GM10266 (cell line): ENCODE measurements around the gene MRPL23.
A peak's percentile ranks its signal among the peaks of the same experiment; 100 is the strongest.

Experiments
- DNase-seq: peaks from one replicate; pipeline ENCODE4 v3.0.0; 2012; ENCODE audit errors: extremely low spot score
- CTCF ChIP-seq: IDR thresholded peaks from 2 replicates; pipeline ENCODE4 v1.5.1; 2012; ENCODE audit warnings: mild to moderate bottlenecking, low read depth; ENCODE audit not compliant: control insufficient read depth, insufficient read depth; ENCODE audit errors: missing control alignments

MRPL23 gene

GRCh38 chr11:1932105-1932480 is 15.0 kb upstream of the MRPL23 start:
- peak; percentile 16 for DNase-seq
- TF ChIP-seq CTCF, result no peak

- no peak for TF ChIP-seq CTCF
- no peak for DNase-seq
Measured at GRCh38 chr11:1932681-1933080, 14.5 kb upstream of the MRPL23 start.

GRCh38 chr11:1933416-1934334 is 13.5 kb upstream of the MRPL23 start:
- peak; percentile 23 for DNase-seq
- no peak for TF ChIP-seq CTCF

GRCh38 chr11:1934335-1935155 is 12.6 kb upstream of the MRPL23 start:
- peak; percentile 32 for DNase-seq
- TF ChIP-seq CTCF, result no peak

GRCh38 chr11:1935156-1936071 is 11.7 kb upstream of the MRPL23 start:
- no peak for TF ChIP-seq CTCF
- DNase-seq, result peak; percentile 22

GRCh38 chr11:1936072-1936780 is 10.9 kb upstream of the MRPL23 start:
- no peak for DNase-seq
- TF ChIP-seq CTCF, result no peak
